SK-N-SH (cell line): Measurements from ENCODE around the gene ZFP36L1. TPM values are rescaled to one million over a fixed set of nuclear protein-coding genes. Genes with fewer than 3 reads are reported as not detected.

ENCODE experiments used
- CTCF ChIA-PET: fragments of 300-600, 350-600 bp; formaldehyde crosslinking; extraction: SDS; loops from one replicate; lab custom pipeline; 2021; lab: Yijun Ruan, JAX
- POLR2A ChIA-PET: fragments of 350-600 bp; sonication (Branson Sonifier 250); formaldehyde crosslinking; extraction: SDS; loops from one replicate; lab custom pipeline; 2020; ENCODE audit warnings: antibody characterized with exemption, inconsistent platforms; lab: Yijun Ruan, JAX
- DNase-seq: peaks from one replicate; pipeline ENCODE4 v3.0.0; 2012
- H2AFZ ChIP-seq: fragments of 200-600 bp; sonication (generic); 2 replicates; pipeline ENCODE4 v1.8.1; 2016; ENCODE audit warnings: antibody characterized with exemption, mild to moderate bottlenecking, low read depth
- H3F3A ChIP-seq: fragments of 200-600 bp; sonication (generic); replicated peaks from 2 replicates; pipeline ENCODE3; 2016; ENCODE audit warnings: antibody characterized with exemption, mild to moderate bottlenecking; ENCODE audit not compliant: insufficient read depth
- H3K27ac ChIP-seq, 2 experiments: fragments of 200-500 bp in 1 of 2; fragments of 200-600 bp in 1 of 2; sonication (Bioruptor generic) in 1 of 2; sonication (generic), shearing (Covaris generic) in 1 of 2; 2 replicates each; pipeline versions ENCODE4 v1.5.1 to v1.6.1; 2014 to 2016; ENCODE audit warnings: low read depth in 2 of 2, inconsistent platforms in 1 of 2, low read length in 1 of 2, mild to moderate bottlenecking in 1 of 2, mixed read lengths in 1 of 2
- H3K27me3 ChIP-seq: fragments of 200-600 bp; sonication (generic), shearing (Covaris generic); 2 replicates; pipeline ENCODE4 v1.6.1; 2016; ENCODE audit warnings: mixed run types; ENCODE audit not compliant: insufficient read depth
- H3K36me3 ChIP-seq, 2 experiments: fragments of 200-500 bp in 1 of 2; fragments of 200-600 bp in 1 of 2; sonication (Bioruptor generic) in 1 of 2; sonication (generic) in 1 of 2; replicated peaks in 1 of 2; 2 replicates each; pipeline versions ENCODE3 to v1.5.1; 2014 to 2016; ENCODE audit warnings: low read length in 1 of 2, mild to moderate bottlenecking in 1 of 2; ENCODE audit not compliant: insufficient read depth in 2 of 2, control insufficient read depth in 1 of 2
- H3K4me1 ChIP-seq, 2 experiments: fragments of 200-500 bp in 1 of 2; fragments of 200-600 bp in 1 of 2; sonication (Bioruptor generic) in 1 of 2; sonication (generic), shearing (Covaris generic) in 1 of 2; 2 replicates each; pipeline versions ENCODE4 v1.5.1 to v1.6.1; 2014 to 2016; ENCODE audit warnings: low read depth in 1 of 2, low read length in 1 of 2, mixed run types in 1 of 2; ENCODE audit not compliant: insufficient read depth in 2 of 2, control insufficient read depth in 1 of 2
- H3K4me2 ChIP-seq: fragments of 200-600 bp; sonication (generic), shearing (Covaris generic); 2 replicates; pipeline ENCODE4 v1.6.1; 2017; ENCODE audit warnings: mixed run types
- H3K4me3 ChIP-seq, 2 experiments: fragments of 200-500 bp in 1 of 2; fragments of 200-600 bp in 1 of 2; sonication (Bioruptor generic) in 1 of 2; sonication (generic), shearing (Covaris generic) in 1 of 2; 2 replicates each; pipeline versions ENCODE4 v1.5.1 to v1.8.1; 2014 to 2016; ENCODE audit warnings: low read depth in 2 of 2, inconsistent platforms in 1 of 2, low read length in 1 of 2, mild to moderate bottlenecking in 1 of 2, mixed read lengths in 1 of 2, moderate library complexity in 1 of 2
- H3K79me2 ChIP-seq: fragments of 200-600 bp; sonication (generic); 2 replicates; pipeline ENCODE4 v1.8.1; 2017; ENCODE audit warnings: mild to moderate bottlenecking; ENCODE audit not compliant: insufficient read depth
- H3K9ac ChIP-seq: fragments of 200-600 bp; sonication (generic); 2 replicates; pipeline ENCODE4 v1.6.1; 2017; ENCODE audit warnings: mixed run types
- H3K9me2 ChIP-seq: fragments of 200-600 bp; sonication (generic); 2 replicates; pipeline ENCODE4 v1.6.1; 2017; ENCODE audit warnings: mixed run types
- H3K9me3 ChIP-seq: fragments of 200-600 bp; sonication (generic); 2 replicates; pipeline ENCODE4 v1.6.1; 2017; ENCODE audit warnings: mixed run types, mild to moderate bottlenecking, moderate library complexity
- H4K20me1 ChIP-seq: fragments of 200-600 bp; sonication (generic); 2 replicates; pipeline ENCODE4 v1.6.1; 2017; ENCODE audit warnings: mild to moderate bottlenecking, mixed run types; ENCODE audit not compliant: insufficient read depth
- CHD2 ChIP-seq: fragments of 150-350 bp; IDR thresholded peaks from 2 replicates; pipeline ENCODE4 v1.6.1; 2018; ENCODE audit warnings: low read length; ENCODE audit not compliant: partially characterized antibody
- ELF1 ChIP-seq: IDR thresholded peaks from 2 replicates; pipeline ENCODE4 v1.4.0; 2012
- EZH2phosphoT487 ChIP-seq: fragments of 200-600 bp; sonication (generic); IDR thresholded peaks from 2 replicates; pipeline ENCODE4 v1.6.1; 2017; ENCODE audit warnings: low read depth, mixed run types, mild to moderate bottlenecking, antibody characterized with exemption, moderate library complexity, borderline replicate concordance
- FOXM1 ChIP-seq: IDR thresholded peaks from 2 replicates; pipeline ENCODE4 v1.4.0; 2012; ENCODE audit warnings: low read depth, mild to moderate bottlenecking
- GABPA ChIP-seq: IDR thresholded peaks from 2 replicates; pipeline ENCODE4 v1.4.0; 2012; ENCODE audit warnings: low read depth, mild to moderate bottlenecking
- GATA2 ChIP-seq: sonication (generic); formaldehyde crosslinking; IDR thresholded peaks from 2 replicates; pipeline ENCODE4 v1.5.0; 2020; ENCODE audit warnings: mild to moderate bottlenecking, missing genetic modification reagents
- JUND ChIP-seq: IDR thresholded peaks from 2 replicates; pipeline ENCODE4 v1.4.0; 2012
- MAX ChIP-seq: IDR thresholded peaks from 2 replicates; pipeline ENCODE4 v1.4.0; 2012; ENCODE audit warnings: low read depth
- NFIC ChIP-seq: IDR thresholded peaks from 2 replicates; pipeline ENCODE4 v1.4.0; 2012; ENCODE audit warnings: borderline replicate concordance
- NRF1 ChIP-seq: IDR thresholded peaks from 2 replicates; pipeline ENCODE4 v1.6.1; 2012; ENCODE audit warnings: low read depth, mild to moderate bottlenecking, low read length
- PBX3 ChIP-seq: IDR thresholded peaks from 2 replicates; pipeline ENCODE4; 2012
- POLR2AphosphoS5 ChIP-seq: IDR thresholded peaks from 2 replicates; pipeline ENCODE4 v1.6.1; 2012; ENCODE audit warnings: low read depth, low read length
- RCOR1 ChIP-seq: fragments of 150-350 bp; IDR thresholded peaks from 2 replicates; pipeline ENCODE4 v1.6.1; 2017; ENCODE audit warnings: antibody characterized with exemption, low read length
- RFX5 ChIP-seq: IDR thresholded peaks from 2 replicates; pipeline ENCODE4 v1.6.1; 2012; ENCODE audit warnings: mild to moderate bottlenecking, improper control_type of control experiment, low read length
- SIN3A ChIP-seq: IDR thresholded peaks from 2 replicates; pipeline ENCODE4 v1.6.1; 2012; ENCODE audit warnings: low read depth, mild to moderate bottlenecking, low read length, moderate library complexity, borderline replicate concordance
- SMC3 ChIP-seq: IDR thresholded peaks from 2 replicates; pipeline ENCODE4 v1.6.1; 2012; ENCODE audit warnings: low read depth, low read length, improper control_type of control experiment
- TAF1 ChIP-seq: IDR thresholded peaks from 2 replicates; pipeline ENCODE4 v1.6.1; 2012; ENCODE audit warnings: low read depth, mild to moderate bottlenecking, low read length, moderate library complexity, borderline replicate concordance
- TCF12 ChIP-seq: IDR thresholded peaks from 2 replicates; pipeline ENCODE4 v1.4.0; 2012
- WGBS: methylation state at CpG from one replicate; pipeline ENCODE4 v1.1.6; 2017; ENCODE audit warnings: low lambda C conversion rate; 5-methylcytosine and 5-hydroxymethylcytosine counted together
- polyA plus RNA-seq, 3 experiments: library from polyadenylated mRNA; depleted of rRNA; stranded (reverse); fragments of >200 nt; gene quantifications; 2 replicates each; pipeline ENCODE4 v1.2.3, GENCODE V29; 2012

The ZFP36L1 gene
- polyA plus RNA-seq, 1 of the 3 experiments (the other 2 are of a cell fraction): 16.5 TPM

DNA sequence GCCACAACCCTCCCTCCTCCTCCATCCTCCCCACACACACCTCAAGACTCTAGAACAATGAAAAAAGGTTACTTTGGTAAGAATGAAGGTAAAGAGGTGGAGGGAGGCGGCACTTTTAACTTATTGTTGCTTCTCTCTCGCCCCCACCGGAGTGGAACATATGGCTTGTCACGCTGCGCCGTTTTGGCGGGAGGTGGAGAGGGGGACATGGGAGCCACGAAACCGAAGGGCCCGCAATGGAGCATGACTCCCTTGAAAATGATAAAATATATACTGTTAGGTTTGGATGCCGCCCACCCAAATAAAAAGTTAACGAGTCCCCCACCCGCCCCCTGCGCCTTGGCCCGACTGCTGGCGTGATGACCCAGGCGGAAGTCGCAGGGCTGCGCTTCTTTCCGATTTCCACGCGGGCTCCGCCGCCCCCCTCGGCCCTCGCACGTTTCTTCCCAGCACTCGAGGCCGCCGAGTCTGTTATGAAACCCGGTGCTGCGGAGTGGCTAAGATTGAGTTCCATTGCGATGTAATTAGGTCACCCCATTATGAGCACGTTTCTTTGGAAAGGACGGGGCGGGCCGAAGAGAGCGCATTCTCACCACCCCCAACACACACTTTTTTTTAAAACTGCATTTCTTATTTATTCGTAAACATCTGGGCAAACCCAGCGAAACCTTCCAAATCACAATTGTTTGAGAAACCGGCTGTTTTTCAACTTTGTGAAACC, 1.4 kb upstream of the ZFP36L1 start:
- peak overlapping the region; percentile 91 to 99 for H3K27ac ChIP-seq
- H3K9me2 ChIP-seq: no peaks in the 10 kb centered on the region
- 0 out of 2 replicates have a peak overlapping the region, but pooled peaks have one; percentile 49 for H2AFZ ChIP-seq
- H3K27me3 ChIP-seq: no peaks in the 10 kb centered on the region
- CTCF ChIA-PET: interaction anchor here (0.8 to 3.4 kb wide), 4 partner anchors 16 to 118 kb away, joined by 3 to 22 read pairs (median 5); no protein-coding TSS in a partner anchor
- TF ChIP-seq CHD2 (no peak), ELF1 (no peak), GATA2 (CRISPR knock-in tag) (no peak), TAF1 (peak; percentile 9; the same call in 1 of the 2 replicates), MAX (peak; percentile 67)
- H3K79me2 ChIP-seq: peaks cover 25% of the 10 kb centered on the region
- peak overlapping the region; percentile 98 for H3K9ac ChIP-seq
- DNase-seq: peak; percentile 60
- H3K9me3 ChIP-seq: no peaks in the 10 kb centered on the region
- 53% methylated on average over 41 of the region's 41 CpGs for WGBS
- peak overlapping the region; percentile 88 for H3K4me2 ChIP-seq
- peaks cover 48% of the 10 kb centered on the region for H3F3A ChIP-seq
- no peaks in the 10 kb centered on the region for H4K20me1 ChIP-seq
- peak overlapping the region; percentile 60 to 71 for H3K4me3 ChIP-seq
- H3K36me3 ChIP-seq: no peaks in the 10 kb centered on the region
- POLR2A ChIA-PET: no interaction called here
- peaks cover 7 to 26% of the 10 kb centered on the region in 2 experiments; a peak in 3 of 4 replicates for H3K4me1 ChIP-seq

GRCh38 chr14:68793734-68794129, 865 bp upstream of the ZFP36L1 start:
- Histone ChIP-seq H4K20me1 (no peaks in the 10 kb centered on the region), H3K9ac (peak overlapping the region; percentile 98; the same call in 1 of the 2 replicates), H3K27ac (peak overlapping the region; percentile 91 to 99), H3K27me3 (no peaks in the 10 kb centered on the region), H3K4me2 (peak overlapping the region; percentile 88; the same call in 1 of the 2 replicates), H3F3A (peaks cover 49% of the 10 kb centered on the region), H3K79me2 (peaks cover 25% of the 10 kb centered on the region), H3K9me3 (no peaks in the 10 kb centered on the region), H3K36me3 (no peaks in the 10 kb centered on the region), H3K9me2 (no peaks in the 10 kb centered on the region), H3K4me1 (peaks cover 10 to 29% of the 10 kb centered on the region in 2 experiments; a peak in 3 of 4 replicates), H3K4me3 (peak overlapping the region in 1 of 2 experiments; percentile 36; a peak in 3 of 4 replicates), H2AFZ (0 out of 2 replicates have a peak overlapping the region, but pooled peaks have one; percentile 49)
- no peak for DNase-seq
- TF ChIP-seq EZH2phosphoT487 (no peak), RCOR1 (no peak), JUND (no peak), GABPA (no peak), SMC3 (no peak), GATA2 (CRISPR knock-in tag) (no peak), FOXM1 (no peak), SIN3A (no peak), NRF1 (no peak), PBX3 (no peak), NFIC (no peak), RFX5 (no peak), TCF12 (no peak), TAF1 (no peak), POLR2AphosphoS5 (no peak)
- POLR2A ChIA-PET: no interaction called here
- 60% methylated on average over 32 of the region's 33 CpGs for WGBS
- CTCF ChIA-PET: interaction anchor here (0.6 kb wide), 2 partner anchors 22 to 351 kb away, joined by 3 to 5 read pairs; no protein-coding TSS in a partner anchor
